Tibial nerve (tissue), 4 donors: ENCODE measurements around the gene JOSD2. TPM values are rescaled to one million over a fixed set of nuclear protein-coding genes. Genes with fewer than 3 reads are reported as not detected.
"Not testable (repeated sequence)": the region's sequence is repeated elsewhere in the genome, so short reads cannot be mapped to it uniquely, and the experiment has no call there.

ENCODE experiments used
- DNase-seq, 2 donors: peaks; one replicate each; pipeline ENCODE4 v3.0.0-alpha.2; 2019; ENCODE audit warnings: low spot score in 2 of 2
- H3K27ac ChIP-seq, 4 donors: fragments of 200-600 bp; sonication (generic) in 3 of 4; one replicate each; pipeline ENCODE4 v1.5.1; 2017 to 2019; ENCODE audit warnings: mild to moderate bottlenecking in 1 of 4
- H3K27me3 ChIP-seq, 2 donors: fragments of 200-600 bp; sonication (generic) in 1 of 2; one replicate each; pipeline versions ENCODE4 v1.5.1 to v1.6.0; 2017 to 2019
- H3K36me3 ChIP-seq, 3 donors: fragments of 200-600 bp; sonication (generic); one replicate each; pipeline ENCODE4 v1.5.1; 2018 to 2019
- H3K4me1 ChIP-seq, 4 donors: fragments of 200-600 bp; sonication (generic) in 3 of 4; one replicate each; pipeline ENCODE4 v1.5.1; 2017 to 2019
- H3K4me3 ChIP-seq, 4 donors: fragments of 200-600 bp; sonication (generic) in 3 of 4; one replicate each; pipeline ENCODE4 v1.5.1; 2017 to 2019; ENCODE audit warnings: mild to moderate bottlenecking in 1 of 4, moderate library complexity in 1 of 4
- H3K9me3 ChIP-seq, 4 donors: fragments of 200-600 bp; sonication (generic) in 3 of 4; one replicate each; pipeline ENCODE4 v1.5.1; 2017 to 2019
- EP300 ChIP-seq, 2 donors: sonication (generic); formaldehyde crosslinking; IDR thresholded peaks; one replicate each; pipeline ENCODE4 v1.6.1; 2017; ENCODE audit warnings: antibody characterized with exemption in 2 of 2, mild to moderate bottlenecking in 1 of 2
- POLR2A ChIP-seq, 2 donors: fragments of 450-650 bp; IDR thresholded peaks; one replicate each; pipeline ENCODE4 v1.6.1; 2017; ENCODE audit warnings: antibody characterized with exemption in 2 of 2, mild to moderate bottlenecking in 2 of 2, moderate library complexity in 2 of 2
- WGBS, 2 donors: methylation state at CpG; one replicate each; pipeline ENCODE4 v1.1.5; 2018; 5-methylcytosine and 5-hydroxymethylcytosine counted together
- total RNA-seq, 4 donors: library from RNA; depleted of rRNA; stranded (reverse); fragments of >200 nt; gene quantifications; one replicate each; pipeline ENCODE4 v1.1.0, GENCODE V29; 2016
- TF ChIP-seq, protein P1 (sequence below), 5 experiments: fragments of 200-600 bp in 3 of 5; fragments of 450-650 bp in 2 of 5; sonication (generic) in 3 of 5; IDR thresholded peaks; one replicate each; pipeline ENCODE4 v1.5.1; 2016 to 2019; ENCODE audit warnings: antibody characterized with exemption in 5 of 5, mild to moderate bottlenecking in 3 of 5, moderate library complexity in 2 of 5

The JOSD2 gene
- total RNA-seq, 4 donors from 2014 or later = 32.3 to 52.2 (median 38.8) TPM

DNA sequence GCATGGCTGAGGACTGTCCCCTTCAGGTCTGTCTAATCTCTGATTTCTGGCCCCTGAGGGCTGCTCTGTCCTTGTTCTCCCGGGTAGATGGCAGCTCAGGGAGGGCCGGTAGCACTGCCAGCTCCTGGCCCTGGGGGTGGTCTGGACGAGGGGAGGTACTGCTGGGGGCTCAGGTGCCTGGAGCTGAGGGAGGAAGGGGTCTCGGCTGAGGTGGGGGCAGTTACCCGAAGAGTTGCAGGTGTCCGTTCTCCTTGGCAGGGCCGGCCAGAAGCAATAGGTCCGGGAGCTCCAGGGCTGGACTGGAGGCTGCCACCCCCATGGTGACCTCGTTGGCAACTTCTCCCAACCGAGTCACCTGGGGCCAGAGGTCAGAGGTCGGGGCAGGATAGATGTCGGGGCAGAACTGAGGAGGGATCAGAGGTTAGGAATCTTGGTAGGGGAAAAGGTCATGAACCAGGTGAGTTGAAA lies 35.9 kb downstream of the JOSD2 start:
- Histone ChIP-seq H3K27me3 (no peaks in the 10 kb centered on the region), H3K27ac (no peak overlapping the region), H3K36me3 (peaks cover 0 to 20% (median 4%) of the 10 kb centered on the region in 3 donors), H3K9me3 (no peaks in the 10 kb centered on the region), H3K4me3 (no peak overlapping the region), H3K4me1 (peaks cover 0 to 24% (median 14%) of the 10 kb centered on the region in 4 donors)
- TF ChIP-seq EP300 (IDR thresholded peaks at IDR 0.05) (no peak), POLR2A (IDR thresholded peaks at IDR 0.05) (no peak)
- TF ChIP-seq, protein P1, sequence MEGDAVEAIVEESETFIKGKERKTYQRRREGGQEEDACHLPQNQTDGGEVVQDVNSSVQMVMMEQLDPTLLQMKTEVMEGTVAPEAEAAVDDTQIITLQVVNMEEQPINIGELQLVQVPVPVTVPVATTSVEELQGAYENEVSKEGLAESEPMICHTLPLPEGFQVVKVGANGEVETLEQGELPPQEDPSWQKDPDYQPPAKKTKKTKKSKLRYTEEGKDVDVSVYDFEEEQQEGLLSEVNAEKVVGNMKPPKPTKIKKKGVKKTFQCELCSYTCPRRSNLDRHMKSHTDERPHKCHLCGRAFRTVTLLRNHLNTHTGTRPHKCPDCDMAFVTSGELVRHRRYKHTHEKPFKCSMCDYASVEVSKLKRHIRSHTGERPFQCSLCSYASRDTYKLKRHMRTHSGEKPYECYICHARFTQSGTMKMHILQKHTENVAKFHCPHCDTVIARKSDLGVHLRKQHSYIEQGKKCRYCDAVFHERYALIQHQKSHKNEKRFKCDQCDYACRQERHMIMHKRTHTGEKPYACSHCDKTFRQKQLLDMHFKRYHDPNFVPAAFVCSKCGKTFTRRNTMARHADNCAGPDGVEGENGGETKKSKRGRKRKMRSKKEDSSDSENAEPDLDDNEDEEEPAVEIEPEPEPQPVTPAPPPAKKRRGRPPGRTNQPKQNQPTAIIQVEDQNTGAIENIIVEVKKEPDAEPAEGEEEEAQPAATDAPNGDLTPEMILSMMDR (IDR thresholded peaks at IDR 0.05) = no peak
- 74 to 77% methylated on average over 10 to 12 of the region's 12 CpGs for WGBS, 2 donors
- DNase-seq = no peak

DNA sequence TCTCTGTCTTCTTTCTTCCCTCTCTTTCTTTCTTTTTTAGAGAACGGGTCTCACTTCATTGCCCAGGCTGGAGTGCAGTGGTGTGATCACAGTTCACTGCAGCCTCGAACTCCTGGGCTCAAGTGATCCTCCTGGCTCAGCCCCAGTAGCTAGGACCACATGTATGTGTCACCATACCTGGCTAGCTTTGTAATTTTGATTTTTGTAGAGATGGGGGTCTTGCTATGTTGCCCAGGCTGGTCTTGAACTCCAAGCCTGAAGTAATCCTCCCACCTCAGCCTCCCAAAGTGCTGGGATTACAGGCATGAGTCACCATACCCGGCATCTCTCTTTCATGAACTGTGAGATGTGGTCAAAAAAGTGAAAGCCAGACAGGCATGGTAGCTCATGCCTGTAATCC lies 37.7 kb downstream of the JOSD2 start:
- not testable (repeated sequence) for H3K27me3 ChIP-seq, H3K36me3 ChIP-seq, H3K9me3 ChIP-seq, H3K27ac ChIP-seq, DNase-seq, H3K4me3 ChIP-seq
- H3K4me1 ChIP-seq = peaks cover 0 to 17% (median 13%) of the 10 kb centered on the region in 4 donors
- WGBS, 2 donors = 65 to 71% methylated on average over 3 of the region's 3 CpGs

- WGBS, 2 donors = 84 to 88% methylated on average over 6 of the region's 6 CpGs
Measured at GRCh38 chr19:50468818-50469217, 42.2 kb downstream of the JOSD2 start.

DNA sequence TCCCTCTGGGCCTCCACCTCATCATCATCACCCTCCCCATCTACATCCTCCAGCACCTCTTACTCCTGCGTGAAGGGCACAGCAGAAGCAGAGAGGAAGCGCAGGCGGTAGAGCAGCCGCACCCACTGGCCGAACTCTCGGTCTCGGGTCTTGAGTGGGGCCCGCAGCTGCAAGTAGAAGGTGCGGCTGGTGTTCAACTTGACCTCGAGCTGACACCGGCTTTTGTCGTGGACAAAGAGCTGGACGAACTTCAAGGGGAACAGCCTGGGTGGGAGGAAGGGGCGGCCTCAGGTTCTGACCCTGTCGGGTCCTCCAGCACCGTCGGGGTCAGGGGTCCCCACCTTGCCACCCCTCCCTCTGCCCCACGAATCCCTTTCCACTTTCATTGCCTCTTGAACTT lies 43.4 kb downstream of the JOSD2 start:
- peaks cover 0 to 5% of the 10 kb centered on the region in 2 donors for H3K27me3 ChIP-seq
- TF ChIP-seq POLR2A (IDR thresholded peaks at IDR 0.05) (no peak), EP300 (IDR thresholded peaks at IDR 0.05) (no peak)
- TF ChIP-seq, protein P1 (IDR thresholded peaks at IDR 0.05) = no peak
- H3K4me1 ChIP-seq = no peaks in the 10 kb centered on the region
- H3K4me3 ChIP-seq = no peak overlapping the region
- WGBS, 2 donors = 66 to 76% methylated on average over 18 of the region's 18 CpGs
- H3K9me3 ChIP-seq = no peaks in the 10 kb centered on the region
- H3K36me3 ChIP-seq = no peaks in the 10 kb centered on the region
- DNase-seq = no peak
- no peak overlapping the region for H3K27ac ChIP-seq

More at GRCh38 chr19:50468818-50469217, 42.2 kb downstream of the JOSD2 start:
- no peaks in the 10 kb centered on the region for H3K9me3 ChIP-seq
- H3K36me3 ChIP-seq = no peaks in the 10 kb centered on the region
- no peaks in the 10 kb centered on the region for H3K4me1 ChIP-seq
- H3K27me3 ChIP-seq = peaks cover 0 to 5% of the 10 kb centered on the region in 2 donors
- no peak overlapping the region for H3K4me3 ChIP-seq
- no peak for TF ChIP-seq EP300 (IDR thresholded peaks at IDR 0.05)
- TF ChIP-seq, protein P1 (IDR thresholded peaks at IDR 0.05) = no peak
- TF ChIP-seq POLR2A (IDR thresholded peaks at IDR 0.05) = no peak
- DNase-seq = no peak
- no peak overlapping the region for H3K27ac ChIP-seq

DNA sequence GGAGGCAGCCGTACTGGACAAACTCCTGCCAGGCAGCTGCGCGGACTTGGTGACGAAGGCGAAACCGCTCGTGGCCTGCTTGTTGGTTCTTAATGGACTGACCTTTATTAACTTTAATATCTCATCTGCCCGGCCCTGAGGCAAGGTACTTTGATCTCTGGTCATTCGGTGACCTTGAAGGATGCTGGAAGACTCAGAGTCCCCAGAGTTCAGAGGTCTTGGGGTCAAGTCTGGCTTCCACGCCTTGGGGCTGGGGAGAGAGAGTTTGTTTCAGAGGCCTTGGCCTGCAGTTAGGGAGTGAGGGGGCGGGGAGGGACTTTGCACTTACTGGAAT lies 44.3 kb downstream of the JOSD2 start:
- no peaks in the 10 kb centered on the region for H3K4me1 ChIP-seq
- peaks cover 0 to 12% of the 10 kb centered on the region in 2 donors for H3K27me3 ChIP-seq
- TF ChIP-seq EP300 (IDR thresholded peaks at IDR 0.05) (no peak), POLR2A (IDR thresholded peaks at IDR 0.05) (no peak)
- TF ChIP-seq, protein P1 (IDR thresholded peaks at IDR 0.05) = no peak
- DNase-seq = no peak
- no peaks in the 10 kb centered on the region for H3K36me3 ChIP-seq
- no peak overlapping the region for H3K27ac ChIP-seq
- H3K4me3 ChIP-seq = no peak overlapping the region
- H3K9me3 ChIP-seq = no peaks in the 10 kb centered on the region
- 70 to 77% methylated on average over 11 of the region's 11 CpGs for WGBS, 2 donors
